Measurements from ENCODE around the gene CRLF1. TPM values are rescaled to one million over a fixed set of nuclear protein-coding genes. Genes with fewer than 3 reads are reported as not detected.

The CRLF1 gene
- total and polyA plus RNA-seq, 10 of the 15 experiments (the other 5 are each of a cell fraction or from before 2014, with no cell fraction given) = 0.10 to 1.2 (median 0.49) TPM; not detected in 4

GRCh38 chr19:18557411-18558201, 49.0 kb downstream of the CRLF1 start, which contains the start of gene KXD1 (continued):
- TF ChIP-seq HSF1 (IDR thresholded peaks at IDR 0.05; ENCODE audit: low read depth, low read length) = no peak
- TF ChIP-seq BACH1 (IDR thresholded peaks at IDR 0.05; ENCODE audit: borderline replicate concordance) = peak; percentile 99
- TF ChIP-seq RELA (IDR thresholded peaks at IDR 0.05; ENCODE audit: borderline replicate concordance, partially characterized antibody) = no peak
- TF ChIP-seq ETV6 (conservative IDR thresholded peaks at IDR 0.05 in 1 of 2, IDR thresholded peaks at IDR 0.05 in 1 of 2; ENCODE audit: borderline replicate concordance in 1 of 2, low read depth in 1 of 2) = no peak
- TF ChIP-seq STAT3 (IDR thresholded peaks at IDR 0.05; ENCODE audit: low read depth, low read length) = no peak; the same call in 1 of the 2 replicates
- TF ChIP-seq MYB (IDR thresholded peaks at IDR 0.05; ENCODE audit: borderline replicate concordance, low read depth, low read length) = no peak
- peak; percentile 85 for TF ChIP-seq MAX (IDR thresholded peaks at IDR 0.05; ENCODE audit: low read depth, low read length)
- no peak for TF ChIP-seq NFYA (IDR thresholded peaks at IDR 0.05; ENCODE audit: borderline replicate concordance, low read depth, low read length)
- peak; percentile 63; the same call in 1 of the 2 replicates for TF ChIP-seq LARP7 (IDR thresholded peaks at IDR 0.05)
- peak; percentile 21 for TF ChIP-seq SIX5 (IDR thresholded peaks at IDR 0.05; ENCODE audit: low read depth, low read length, severe bottlenecking)
- TF ChIP-seq HDAC2 (IDR thresholded peaks at IDR 0.05) = no peak
- TF ChIP-seq IKZF2 (IDR thresholded peaks at IDR 0.05) = peak; percentile 26 to 30; a peak in 2 of 4 replicates
- TF ChIP-seq TAF1 (IDR thresholded peaks at IDR 0.05; ENCODE audit: borderline replicate concordance, low read depth, low read length) = peak; percentile 27; the same call in 1 of the 2 replicates
- peak; percentile 68 for TF ChIP-seq MLLT1 (IDR thresholded peaks at IDR 0.05)
- no peak for TF ChIP-seq ZNF592 (IDR thresholded peaks at IDR 0.05)
- TF ChIP-seq KDM1A (IDR thresholded peaks at IDR 0.05; ENCODE audit: borderline replicate concordance) = no peak
- no peak for TF ChIP-seq PBX3 (IDR thresholded peaks at IDR 0.05; ENCODE audit: insufficient replicate concordance, low read depth, low read length)
- TF ChIP-seq RBBP5 (conservative IDR thresholded peaks at IDR 0.05) = no peak
- TF ChIP-seq NFXL1 (IDR thresholded peaks at IDR 0.05; ENCODE audit: borderline replicate concordance) = no peak
- TF ChIP-seq BMI1 (IDR thresholded peaks at IDR 0.05; ENCODE audit: borderline replicate concordance) = no peak
- TF ChIP-seq NFYB (IDR thresholded peaks at IDR 0.05; ENCODE audit: insufficient read depth, low read depth, low read length) = peak; percentile 43; the same call in 1 of the 2 replicates
